22Rv1 (cell line): ENCODE data around the gene ITGB3BP.

ENCODE experiments used
- CTCF ChIP-seq: fragments of 450-650 bp; IDR thresholded peaks from 2 replicates; pipeline ENCODE4 v1.5.1; 2017; ENCODE audit warnings: mild to moderate bottlenecking
- ZFX ChIP-seq: fragments of 450-650 bp; IDR thresholded peaks from 2 replicates; pipeline ENCODE4 v1.6.1; 2017; ENCODE audit warnings: antibody characterized with exemption, borderline replicate concordance

- TF ChIP-seq CTCF (no peak), ZFX (no peak)
Measured at GRCh38 chr1:63401945-63402344, 121.1 kb downstream of the ITGB3BP start.
